ENCODE data around the gene ACSM2B.
"Not testable (repeated sequence)": the region's sequence is repeated elsewhere in the genome, so short reads cannot be mapped to it uniquely, and the experiment has no call there.

The ACSM2B gene

GRCh38 chr16:20592780-20593179 lies 16.6 kb upstream of the ACSM2B start:
- not testable (repeated sequence) for DNase-seq

- not testable (repeated sequence) for DNase-seq
Measured at GRCh38 chr16:20589486-20589885, 13.3 kb upstream of the ACSM2B start.

GRCh38 chr16:20587645-20588074 lies 11.5 kb upstream of the ACSM2B start:
- DNase-seq, result not testable (repeated sequence)

- not testable (repeated sequence) for DNase-seq
Measured at GRCh38 chr16:20586716-20587115, 10.5 kb upstream of the ACSM2B start.

GRCh38 chr16:20586112-20586511 lies 9.9 kb upstream of the ACSM2B start:
- DNase-seq, result not testable (repeated sequence)

GRCh38 chr16:20580487-20581259 lies 4.5 kb upstream of the ACSM2B start:
- DNase-seq, result not testable (repeated sequence)

GRCh38 chr16:20578091-20578490 lies 1.9 kb upstream of the ACSM2B start:
- DNase-seq, result not testable (repeated sequence)

GRCh38 chr16:20569117-20569651 lies 7.0 kb downstream of the ACSM2B start:
- DNase-seq, result not testable (repeated sequence)

- DNase-seq, result no peak
Measured at GRCh38 chr16:20568404-20568803, 7.8 kb downstream of the ACSM2B start.

- no peak for DNase-seq
Measured at GRCh38 chr16:20566864-20567263, 9.3 kb downstream of the ACSM2B start.

GRCh38 chr16:20565334-20565733 lies 10.8 kb downstream of the ACSM2B start:
- DNase-seq, result not testable (repeated sequence)

GRCh38 chr16:20564218-20564617 lies 11.9 kb downstream of the ACSM2B start:
- not testable (repeated sequence) for DNase-seq

- DNase-seq, result not testable (repeated sequence)
Measured at GRCh38 chr16:20555628-20556027, 20.5 kb downstream of the ACSM2B start.

- DNase-seq, result not testable (repeated sequence)
Measured at GRCh38 chr16:20554689-20555088, 21.5 kb downstream of the ACSM2B start.

- not testable (repeated sequence) for DNase-seq
Measured at GRCh38 chr16:20553493-20553892, 22.7 kb downstream of the ACSM2B start.

GRCh38 chr16:20546951-20547350 lies 29.2 kb downstream of the ACSM2B start:
- DNase-seq, result not testable (repeated sequence)

- DNase-seq, result not testable (repeated sequence)
Measured at GRCh38 chr16:20546278-20546853, 29.8 kb downstream of the ACSM2B start.

- DNase-seq, result not testable (repeated sequence)
Measured at GRCh38 chr16:20540603-20541316, 35.4 kb downstream of the ACSM2B start.

GRCh38 chr16:20538687-20539086 lies 37.5 kb downstream of the ACSM2B start:
- no peak for DNase-seq

GRCh38 chr16:20538181-20538580 lies 38.0 kb downstream of the ACSM2B start:
- DNase-seq, result no peak

- DNase-seq, result not testable (repeated sequence)
Measured at GRCh38 chr16:20536669-20537068, 39.5 kb downstream of the ACSM2B start.

- DNase-seq, result not testable (repeated sequence)
Measured at GRCh38 chr16:20532284-20532792, 43.8 kb downstream of the ACSM2B start.

GRCh38 chr16:20531795-20532194 lies 44.4 kb downstream of the ACSM2B start:
- DNase-seq, result not testable (repeated sequence)

All from DMS 273 treated with DMSO at 0.1 percent for 48 hours (cell line).